GM12865 (cell line): ENCODE measurements around the gene NOS1.
"Not testable (repeated sequence)": the region's sequence is repeated elsewhere in the genome, so short reads cannot be mapped to it uniquely, and the experiment has no call there.

Experiments
- DNase-seq: peaks from one replicate; pipeline ENCODE4 v3.0.0; 2010; ENCODE audit warnings: low read depth
- H3K4me3 ChIP-seq: 2 replicates; pipeline ENCODE4 v1.5.1; 2011; ENCODE audit warnings: mild to moderate bottlenecking, low read depth, low read length, control low read depth
- TF ChIP-seq, protein P1 (sequence below): IDR thresholded peaks from 2 replicates; pipeline ENCODE4 v1.5.1; 2011; ENCODE audit warnings: low read length, control low read depth, low read depth, inconsistent platforms; ENCODE audit not compliant: insufficient read depth; ENCODE audit errors: missing control alignments

The NOS1 gene

DNA sequence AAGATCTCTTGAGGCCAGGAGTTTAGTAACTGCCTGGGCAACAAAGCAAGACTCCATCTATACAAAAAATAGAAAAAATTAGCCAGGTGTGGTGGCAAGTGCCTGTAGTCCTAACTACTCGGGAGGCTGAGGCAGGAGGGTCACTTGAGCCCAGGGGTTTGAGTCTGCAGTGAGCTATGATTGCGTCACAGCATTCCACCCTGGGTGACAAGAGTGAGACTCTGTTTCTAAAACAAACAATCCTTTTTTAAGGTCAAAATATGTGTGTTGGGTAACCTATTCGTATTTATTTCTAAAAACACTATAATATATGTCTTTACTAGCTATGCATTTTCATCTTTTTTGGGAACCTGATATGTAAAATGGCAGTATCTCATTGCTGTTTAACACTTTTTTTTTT, 178.6 kb downstream of the NOS1 start:
- H3K4me3 ChIP-seq: no peak overlapping the region
- TF ChIP-seq, protein P1, sequence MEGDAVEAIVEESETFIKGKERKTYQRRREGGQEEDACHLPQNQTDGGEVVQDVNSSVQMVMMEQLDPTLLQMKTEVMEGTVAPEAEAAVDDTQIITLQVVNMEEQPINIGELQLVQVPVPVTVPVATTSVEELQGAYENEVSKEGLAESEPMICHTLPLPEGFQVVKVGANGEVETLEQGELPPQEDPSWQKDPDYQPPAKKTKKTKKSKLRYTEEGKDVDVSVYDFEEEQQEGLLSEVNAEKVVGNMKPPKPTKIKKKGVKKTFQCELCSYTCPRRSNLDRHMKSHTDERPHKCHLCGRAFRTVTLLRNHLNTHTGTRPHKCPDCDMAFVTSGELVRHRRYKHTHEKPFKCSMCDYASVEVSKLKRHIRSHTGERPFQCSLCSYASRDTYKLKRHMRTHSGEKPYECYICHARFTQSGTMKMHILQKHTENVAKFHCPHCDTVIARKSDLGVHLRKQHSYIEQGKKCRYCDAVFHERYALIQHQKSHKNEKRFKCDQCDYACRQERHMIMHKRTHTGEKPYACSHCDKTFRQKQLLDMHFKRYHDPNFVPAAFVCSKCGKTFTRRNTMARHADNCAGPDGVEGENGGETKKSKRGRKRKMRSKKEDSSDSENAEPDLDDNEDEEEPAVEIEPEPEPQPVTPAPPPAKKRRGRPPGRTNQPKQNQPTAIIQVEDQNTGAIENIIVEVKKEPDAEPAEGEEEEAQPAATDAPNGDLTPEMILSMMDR: no peak
- no peak for DNase-seq

DNA sequence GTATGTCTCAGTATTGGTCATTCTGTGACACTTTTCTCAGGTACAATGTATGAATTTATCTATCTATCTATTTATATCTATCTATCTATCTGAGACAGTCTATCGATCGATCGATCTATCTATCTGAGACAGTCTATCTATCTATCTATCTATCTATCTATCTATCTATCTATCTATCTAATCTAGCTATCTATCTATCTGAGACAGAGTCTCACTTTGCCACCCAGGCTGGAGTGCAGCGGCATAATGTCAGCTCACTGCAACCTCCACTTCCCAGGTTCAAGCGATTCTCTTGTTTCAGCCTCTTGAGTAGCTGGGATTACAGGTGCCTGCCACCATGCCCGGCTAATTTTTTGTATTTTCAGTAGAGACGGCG, 180.0 kb downstream of the NOS1 start:
- not testable (repeated sequence) for DNase-seq

DNA sequence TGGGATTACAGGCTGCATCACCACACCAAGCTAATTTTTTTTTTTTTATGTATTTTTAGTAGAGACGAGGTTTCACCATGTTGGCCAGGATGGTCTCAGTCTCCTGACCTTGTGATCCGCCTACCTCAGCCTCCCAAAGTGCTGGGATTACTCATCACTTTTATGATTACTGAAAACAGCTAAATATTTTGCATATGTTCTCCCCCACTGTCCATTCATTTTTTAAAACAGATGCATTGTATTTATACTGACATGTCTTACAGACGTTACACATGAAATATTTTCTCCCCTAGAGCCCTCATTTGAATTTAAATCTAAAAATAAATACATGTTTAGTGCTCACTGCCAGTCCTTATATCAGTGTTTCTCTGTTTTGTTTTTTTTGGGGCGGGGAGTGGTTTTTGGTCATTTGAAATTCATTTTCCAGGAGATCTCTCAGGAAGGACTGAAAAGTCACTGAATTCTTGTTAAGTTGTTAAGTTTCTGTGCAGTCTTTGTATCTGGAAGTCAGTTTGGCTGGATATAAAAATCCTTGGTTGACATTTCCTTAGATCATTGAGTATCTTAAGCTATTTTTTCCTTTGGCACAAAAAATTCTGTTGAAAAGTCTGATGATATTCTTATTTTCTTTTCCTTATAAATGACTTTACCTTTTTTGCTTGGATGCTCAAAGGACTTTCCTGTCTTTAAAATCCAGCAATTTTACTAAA, 180.5 kb downstream of the NOS1 start:
- H3K4me3 ChIP-seq: no peak overlapping the region
- TF ChIP-seq, protein P1: no peak
- no peak for DNase-seq

More for the DNA sequence above, 180.0 kb downstream of the NOS1 start:
- not testable (repeated sequence) for H3K4me3 ChIP-seq

DNA sequence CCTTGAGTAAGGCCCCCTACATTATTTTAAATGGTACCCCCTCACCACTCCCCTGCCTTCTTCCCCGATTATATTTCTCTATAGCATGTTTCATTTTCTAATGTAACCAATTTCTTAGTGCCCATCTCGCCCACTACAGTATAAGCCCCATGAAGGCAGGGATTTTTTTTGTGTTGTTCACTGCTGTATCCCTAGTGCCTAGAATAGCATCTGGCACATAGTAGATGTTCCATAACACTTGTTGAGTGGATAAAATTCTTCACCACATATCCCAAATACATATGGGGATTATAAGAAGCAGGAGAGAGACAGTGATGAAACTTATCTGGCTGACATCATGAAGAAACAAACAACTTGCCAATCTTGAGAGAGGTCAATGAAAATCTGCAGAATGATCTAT, 182.7 kb downstream of the NOS1 start:
- no peak for DNase-seq
- no peak overlapping the region for H3K4me3 ChIP-seq
- TF ChIP-seq, protein P1: no peak

DNA sequence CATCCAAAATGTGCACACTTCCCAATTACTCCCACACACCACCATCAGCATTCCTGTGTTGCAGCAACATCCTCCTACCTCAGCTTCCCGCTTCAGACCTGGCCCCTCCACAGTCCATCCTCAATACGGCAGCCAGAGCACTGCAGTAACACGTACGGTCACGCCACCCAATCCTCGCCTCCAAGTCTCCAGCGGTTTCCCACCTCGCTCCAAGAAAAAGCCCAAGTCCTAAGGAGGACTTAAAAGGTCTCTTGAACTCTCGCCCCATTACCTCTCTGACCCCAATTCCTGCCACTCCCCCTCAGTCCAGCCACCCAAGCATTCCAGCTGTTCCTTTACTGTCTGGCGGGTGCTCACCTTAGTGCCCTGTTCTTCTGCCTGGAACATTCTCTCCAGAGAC, 183.1 kb downstream of the NOS1 start:
- TF ChIP-seq, protein P1: no peak
- DNase-seq: no peak
- no peak overlapping the region for H3K4me3 ChIP-seq

DNA sequence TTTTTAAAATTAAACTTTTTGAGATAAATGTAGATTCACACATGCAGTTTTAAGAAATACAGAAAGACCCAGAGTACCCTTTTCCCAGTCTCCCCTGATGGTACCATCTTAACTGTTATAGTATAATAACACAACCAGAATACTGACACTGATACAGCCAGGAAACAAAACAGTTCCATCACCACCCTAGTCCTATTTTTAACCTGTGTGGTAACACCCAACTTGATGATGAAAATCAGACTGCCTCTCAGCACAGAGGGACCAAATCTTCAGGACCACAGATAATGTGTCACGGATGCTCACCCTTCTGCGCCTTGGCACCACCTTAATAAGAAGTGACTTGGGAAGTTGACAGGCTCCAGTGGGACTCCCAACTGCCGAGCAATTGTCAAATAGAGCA, 189.3 kb downstream of the NOS1 start:
- H3K4me3 ChIP-seq: no peak overlapping the region
- TF ChIP-seq, protein P1: no peak
- no peak for DNase-seq

DNA sequence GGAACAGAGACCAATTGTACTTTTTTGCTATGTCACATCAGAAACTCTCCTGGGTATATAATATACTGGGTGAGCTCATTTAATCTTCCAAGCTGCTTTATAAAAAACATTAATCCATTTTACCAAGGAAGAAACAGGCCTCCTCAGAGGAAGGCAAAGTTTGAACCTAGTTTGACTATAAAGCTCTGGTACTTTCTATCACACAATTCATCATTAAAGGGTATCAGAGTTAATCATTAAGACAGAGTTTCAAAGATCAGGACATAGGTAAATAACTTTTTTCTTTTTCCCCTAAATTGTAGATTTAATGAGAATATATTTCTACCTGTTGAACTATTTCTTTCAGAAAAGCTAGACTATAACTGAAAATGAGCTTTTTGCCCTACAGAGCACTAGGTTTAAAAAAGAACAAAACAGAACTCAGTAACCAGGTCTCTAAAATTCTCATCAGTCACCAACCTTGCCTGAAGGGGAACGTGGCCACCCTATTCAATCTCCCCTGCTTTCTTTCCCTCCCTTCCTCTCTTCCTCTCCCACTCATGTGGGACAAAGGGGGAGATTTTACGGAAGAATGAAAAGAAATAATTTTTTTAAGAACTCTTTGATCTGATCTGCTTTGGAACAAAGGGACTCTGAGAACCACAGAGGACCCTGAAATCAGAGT, 189.8 kb downstream of the NOS1 start:
- DNase-seq: no peak
- TF ChIP-seq, protein P1: no peak
- no peak overlapping the region for H3K4me3 ChIP-seq
